BE2C (cell line): ENCODE data around the gene ZZZ3.
"Not testable (repeated sequence)": the region's sequence is repeated elsewhere in the genome, so short reads cannot be mapped to it uniquely, and the experiment has no call there.

Source experiments
- DNase-seq: peaks from one replicate; pipeline ENCODE4 v3.0.0-alpha.2; 2020
- H3K27me3 ChIP-seq: fragments of 250-450 bp; sonication (Bioruptor Pico); 2 replicates; pipeline ENCODE4 v1.5.1; 2020; ENCODE audit warnings: mild to moderate bottlenecking
- H3K36me3 ChIP-seq: fragments of 250-450 bp; sonication (Bioruptor Pico); 2 replicates; pipeline ENCODE4 v1.5.1; 2020; ENCODE audit warnings: mild to moderate bottlenecking
- H3K4me1 ChIP-seq: fragments of 250-450 bp; sonication (Bioruptor Pico); 2 replicates; pipeline ENCODE4 v1.5.1; 2020
- H3K4me3 ChIP-seq: 2 replicates; pipeline ENCODE4 v1.5.1; 2011; ENCODE audit warnings: low read depth, low read length
- H3K9me3 ChIP-seq: fragments of 250-450 bp; sonication (Bioruptor Pico); 2 replicates; pipeline ENCODE4 v1.5.1; 2020
- TF ChIP-seq, protein P1 (sequence below): IDR thresholded peaks from 2 replicates; pipeline ENCODE4 v1.5.1; 2012; ENCODE audit warnings: mild to moderate bottlenecking, low read depth, low read length

ZZZ3 gene

DNA sequence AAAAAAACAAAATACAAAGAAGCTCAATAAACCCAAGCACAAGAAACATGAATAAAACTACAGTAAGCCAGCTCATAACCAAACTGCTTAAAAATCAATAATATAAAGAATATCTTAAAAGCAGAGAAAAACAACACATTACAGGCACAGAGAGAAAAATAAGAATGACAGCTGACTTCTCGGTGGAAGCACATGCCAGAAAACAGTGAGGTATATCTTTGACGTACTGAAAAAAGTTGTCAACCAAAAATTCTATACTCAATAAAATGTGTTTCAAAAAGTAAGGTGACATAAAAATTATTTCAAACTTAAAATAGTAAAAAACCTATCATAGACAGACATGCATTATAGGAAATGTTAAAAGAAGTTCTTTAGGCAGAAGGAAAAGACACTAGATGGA is 33.3 kb downstream of the ZZZ3 start:
- no peaks in the 10 kb centered on the region for H3K27me3 ChIP-seq
- H3K4me3 ChIP-seq = no peak overlapping the region
- TF ChIP-seq, protein P1, sequence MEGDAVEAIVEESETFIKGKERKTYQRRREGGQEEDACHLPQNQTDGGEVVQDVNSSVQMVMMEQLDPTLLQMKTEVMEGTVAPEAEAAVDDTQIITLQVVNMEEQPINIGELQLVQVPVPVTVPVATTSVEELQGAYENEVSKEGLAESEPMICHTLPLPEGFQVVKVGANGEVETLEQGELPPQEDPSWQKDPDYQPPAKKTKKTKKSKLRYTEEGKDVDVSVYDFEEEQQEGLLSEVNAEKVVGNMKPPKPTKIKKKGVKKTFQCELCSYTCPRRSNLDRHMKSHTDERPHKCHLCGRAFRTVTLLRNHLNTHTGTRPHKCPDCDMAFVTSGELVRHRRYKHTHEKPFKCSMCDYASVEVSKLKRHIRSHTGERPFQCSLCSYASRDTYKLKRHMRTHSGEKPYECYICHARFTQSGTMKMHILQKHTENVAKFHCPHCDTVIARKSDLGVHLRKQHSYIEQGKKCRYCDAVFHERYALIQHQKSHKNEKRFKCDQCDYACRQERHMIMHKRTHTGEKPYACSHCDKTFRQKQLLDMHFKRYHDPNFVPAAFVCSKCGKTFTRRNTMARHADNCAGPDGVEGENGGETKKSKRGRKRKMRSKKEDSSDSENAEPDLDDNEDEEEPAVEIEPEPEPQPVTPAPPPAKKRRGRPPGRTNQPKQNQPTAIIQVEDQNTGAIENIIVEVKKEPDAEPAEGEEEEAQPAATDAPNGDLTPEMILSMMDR = no peak
- no peaks in the 10 kb centered on the region for H3K36me3 ChIP-seq
- no peak for DNase-seq
- no peaks in the 10 kb centered on the region for H3K4me1 ChIP-seq
- H3K9me3 ChIP-seq = no peaks in the 10 kb centered on the region

DNA sequence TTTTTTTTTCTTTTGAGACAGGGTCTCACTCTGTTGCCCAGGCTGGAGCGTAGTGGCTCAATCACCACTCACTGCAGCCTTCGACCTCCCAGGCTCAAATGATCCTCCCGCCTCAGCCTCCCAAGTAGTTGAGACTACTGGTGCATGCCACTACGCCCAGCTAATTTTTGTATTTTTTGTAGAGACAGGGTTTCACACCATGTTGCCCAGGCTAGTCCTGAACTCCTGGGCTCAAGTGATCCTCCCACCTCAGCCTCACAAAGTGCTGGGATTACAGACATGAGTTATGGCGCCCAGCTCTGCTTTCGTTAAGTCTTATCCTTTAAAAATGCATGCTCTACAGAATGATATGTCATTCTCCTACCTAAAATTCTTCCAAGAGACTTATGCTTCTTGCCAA is 36.2 kb downstream of the ZZZ3 start:
- H3K4me1 ChIP-seq, H3K27me3 ChIP-seq, H3K9me3 ChIP-seq, DNase-seq, H3K4me3 ChIP-seq, H3K36me3 ChIP-seq: not testable (repeated sequence)

DNA sequence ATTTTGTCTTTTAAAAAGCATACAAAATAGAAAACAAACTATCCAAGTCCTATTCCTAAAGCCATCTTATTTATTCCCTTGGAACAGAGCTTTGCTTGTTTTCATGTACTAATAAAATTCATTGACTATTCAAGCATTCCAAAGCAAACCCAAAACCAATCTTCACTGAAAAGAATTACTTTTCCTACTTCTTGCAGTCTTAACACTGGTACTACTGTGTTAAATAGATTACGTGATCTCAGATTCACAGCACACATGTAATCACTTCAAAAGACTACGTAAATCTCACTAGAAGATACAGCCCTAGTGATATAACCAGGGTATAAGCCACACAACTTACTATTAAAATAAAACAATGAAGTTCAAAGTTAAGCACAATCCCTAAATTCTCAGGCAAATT is 39.0 kb downstream of the ZZZ3 start:
- Histone ChIP-seq H3K4me3 (no peak overlapping the region), H3K4me1 (no peaks in the 10 kb centered on the region), H3K36me3 (no peaks in the 10 kb centered on the region), H3K27me3 (no peaks in the 10 kb centered on the region), H3K9me3 (no peaks in the 10 kb centered on the region)
- TF ChIP-seq, protein P1 = no peak
- no peak for DNase-seq

DNA sequence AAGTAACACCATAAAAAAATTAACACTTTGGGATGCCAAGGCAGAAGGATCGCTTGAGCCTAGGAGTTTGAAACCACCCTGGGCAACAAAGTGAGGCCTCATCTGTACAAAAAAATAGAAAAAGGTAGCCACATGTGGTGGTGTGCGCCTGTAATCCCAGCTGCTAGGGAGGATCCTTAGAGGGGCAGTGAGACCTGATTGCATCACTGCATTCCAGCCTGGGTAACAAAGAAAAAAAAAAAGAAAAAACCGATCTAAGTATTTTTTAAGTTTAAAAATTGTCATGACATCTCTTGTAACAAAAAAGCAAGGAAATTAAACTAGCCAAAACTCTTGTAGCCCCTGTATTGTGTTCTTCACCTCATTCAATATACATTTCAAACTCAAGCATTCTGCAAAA is 39.5 kb downstream of the ZZZ3 start:
- H3K36me3 ChIP-seq = no peaks in the 10 kb centered on the region
- H3K27me3 ChIP-seq = no peaks in the 10 kb centered on the region
- TF ChIP-seq, protein P1 = no peak
- no peak for DNase-seq
- no peaks in the 10 kb centered on the region for H3K9me3 ChIP-seq
- no peak overlapping the region for H3K4me3 ChIP-seq
- no peaks in the 10 kb centered on the region for H3K4me1 ChIP-seq

DNA sequence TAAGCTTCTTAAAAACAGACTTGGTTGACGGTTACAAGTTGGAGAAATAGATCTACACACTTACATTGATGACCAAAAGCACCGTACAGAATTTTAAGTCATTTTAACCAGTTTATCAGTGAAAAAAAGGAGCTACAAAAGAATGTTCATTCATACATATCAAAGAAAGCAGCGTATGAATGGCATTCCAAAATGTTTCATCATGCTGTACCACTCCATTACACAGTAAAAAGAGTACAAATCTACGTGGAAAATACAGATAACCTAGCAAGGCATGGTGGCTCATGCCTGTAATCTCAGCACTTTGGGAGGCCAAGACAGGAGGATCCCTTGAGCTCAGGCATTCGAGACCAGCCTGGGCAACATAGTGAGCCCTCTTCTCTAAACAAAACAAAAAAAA is 40.3 kb downstream of the ZZZ3 start:
- Histone ChIP-seq H3K4me3 (no peak overlapping the region), H3K27me3 (no peaks in the 10 kb centered on the region), H3K4me1 (no peaks in the 10 kb centered on the region), H3K36me3 (no peaks in the 10 kb centered on the region), H3K9me3 (no peaks in the 10 kb centered on the region)
- no peak for DNase-seq
- TF ChIP-seq, protein P1 = no peak

DNA sequence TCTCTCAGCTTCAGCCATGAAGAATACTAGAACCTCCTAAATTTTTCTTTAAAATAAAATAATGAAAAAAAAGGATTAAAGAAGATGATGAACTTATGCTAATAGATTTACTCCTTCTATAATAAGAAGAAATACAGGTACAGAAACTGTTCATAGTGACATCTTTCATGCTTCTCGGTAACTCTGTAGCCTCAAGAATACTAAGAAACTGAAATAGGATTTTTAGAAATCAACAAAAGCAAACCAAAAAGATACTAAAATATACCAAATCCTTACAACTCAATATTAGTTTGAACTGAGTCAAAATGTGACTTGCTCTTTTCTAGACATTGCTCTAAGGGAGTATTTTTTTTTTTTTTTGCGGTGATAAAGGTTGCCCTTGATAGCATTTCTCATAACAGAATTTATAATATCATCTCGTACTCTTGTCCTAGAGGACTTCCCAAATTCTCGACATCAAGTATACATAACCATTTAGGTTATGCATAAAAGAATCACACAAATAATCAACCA is 42.8 kb downstream of the ZZZ3 start:
- no peak overlapping the region for H3K4me3 ChIP-seq
- DNase-seq = no peak
- H3K9me3 ChIP-seq = no peaks in the 10 kb centered on the region
- TF ChIP-seq, protein P1 = no peak
- H3K27me3 ChIP-seq = no peaks in the 10 kb centered on the region
- H3K4me1 ChIP-seq = no peaks in the 10 kb centered on the region
- H3K36me3 ChIP-seq = no peaks in the 10 kb centered on the region

DNA sequence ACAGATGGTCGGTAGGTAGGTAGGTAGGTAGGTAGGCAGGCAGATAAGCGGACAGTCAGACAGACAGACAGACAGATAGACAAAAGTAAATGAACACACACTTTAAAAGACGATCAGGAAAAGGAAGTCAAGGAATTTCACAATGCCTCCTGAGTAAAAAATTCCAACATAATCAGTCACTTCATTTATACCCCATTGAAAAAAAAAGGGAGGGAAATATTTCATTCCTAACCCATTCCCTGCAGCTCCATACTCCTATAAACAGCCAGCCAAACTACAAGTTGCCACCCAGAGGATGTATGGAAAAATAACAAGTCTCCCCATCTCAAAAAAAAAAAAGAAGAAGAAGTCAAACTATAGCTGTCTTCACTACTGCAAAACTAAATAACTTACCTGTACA is 43.4 kb downstream of the ZZZ3 start:
- Histone ChIP-seq H3K4me1 (no peaks in the 10 kb centered on the region), H3K9me3 (no peaks in the 10 kb centered on the region), H3K4me3 (no peak overlapping the region), H3K36me3 (no peaks in the 10 kb centered on the region), H3K27me3 (no peaks in the 10 kb centered on the region)
- no peak for DNase-seq
- TF ChIP-seq, protein P1 = no peak
